Sciatic nerve (tissue), 2 donors: ENCODE results near the gene ACO2. TPM values are rescaled to one million over a fixed set of nuclear protein-coding genes. Genes with fewer than 3 reads are reported as not detected.

ENCODE experiments used
- ATAC-seq: fragments of 200-7000 bp; cut with Tn5 transposase; one replicate; pipeline ENCODE4 v1.9.1; 2020; ENCODE audit warnings: mild to moderate bottlenecking, moderate library complexity
- DNase-seq: peaks from one replicate; pipeline ENCODE4 v3.0.0-alpha.2; 2020; ENCODE audit warnings: low spot score
- intact Hi-C: fragments of 100-400 bp; cut with DNase I; formaldehyde crosslinking; loops from one replicate; pipeline ENCODE4 v1.14.2; 2022
- total RNA-seq: library from RNA; stranded (reverse); fragmentation: NEBNext Ultra II Directional; extraction: Animal tissue kit (Norgen Biotek cat#: 25700); gene quantifications from one replicate; pipeline ENCODE4 v1.2.1, GENCODE V29; 2021
- donor health status: DM: no; HTN: no; CAD: no.
- donor health status: DM: no; HTN: no; CAD: no.

ACO2 gene
- total RNA-seq, 1 donor from 2014 or later: 68.0 TPM

DNA sequence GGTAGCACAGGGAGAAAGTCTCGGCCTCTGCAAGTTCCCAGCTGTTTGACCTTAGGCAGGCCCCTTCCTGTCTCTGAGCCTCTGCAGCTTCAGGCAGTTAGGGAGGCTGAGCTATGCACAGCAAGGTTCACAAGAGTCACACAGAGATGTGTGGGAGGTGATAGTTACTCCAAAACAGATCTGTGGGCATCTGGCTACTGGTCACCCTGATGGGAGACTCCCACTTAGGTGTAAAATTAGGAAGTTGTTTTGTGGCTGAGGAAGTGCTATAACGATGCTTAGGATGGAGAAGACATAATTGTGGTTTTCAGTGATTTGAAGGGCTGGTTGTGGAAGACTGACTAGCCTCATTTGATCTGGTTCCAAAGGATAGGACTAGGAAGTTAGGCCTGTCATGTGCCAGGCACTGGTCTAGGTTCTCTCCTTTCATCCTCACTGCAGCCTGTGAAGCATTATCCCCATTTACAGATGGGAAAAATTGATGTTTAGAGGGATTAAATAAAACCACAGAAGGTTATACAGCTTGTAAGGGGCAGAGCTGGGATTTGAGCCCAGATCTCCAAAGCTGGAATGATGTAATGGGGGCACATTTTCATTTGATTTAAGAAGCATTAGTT, 13.5 kb downstream of the ACO2 start:
- DNase-seq (no peak), ATAC-seq (peak; percentile 27)
- intact Hi-C loops: no loop called here

DNA sequence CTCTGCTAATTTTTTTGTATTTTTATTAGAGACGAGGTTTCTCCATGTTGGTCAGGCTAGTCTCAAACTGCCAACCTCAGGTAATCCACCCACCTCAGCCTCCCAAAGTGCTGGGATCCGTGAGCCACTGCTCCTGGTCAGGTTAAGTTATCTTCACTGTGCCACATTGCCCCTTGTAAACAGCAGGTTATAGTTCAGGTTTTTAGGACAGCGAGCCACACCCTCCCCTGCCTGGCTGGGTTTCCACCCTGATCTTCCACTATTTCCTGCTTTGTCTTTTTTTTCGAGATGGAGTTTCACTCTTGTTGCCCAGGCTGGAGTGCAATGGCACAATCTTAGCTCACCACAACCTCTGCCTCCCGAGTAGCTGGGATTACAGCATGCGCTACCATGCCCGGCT, 16.1 kb downstream of the ACO2 start:
- DNase-seq (no peak), ATAC-seq (no peak)

DNA sequence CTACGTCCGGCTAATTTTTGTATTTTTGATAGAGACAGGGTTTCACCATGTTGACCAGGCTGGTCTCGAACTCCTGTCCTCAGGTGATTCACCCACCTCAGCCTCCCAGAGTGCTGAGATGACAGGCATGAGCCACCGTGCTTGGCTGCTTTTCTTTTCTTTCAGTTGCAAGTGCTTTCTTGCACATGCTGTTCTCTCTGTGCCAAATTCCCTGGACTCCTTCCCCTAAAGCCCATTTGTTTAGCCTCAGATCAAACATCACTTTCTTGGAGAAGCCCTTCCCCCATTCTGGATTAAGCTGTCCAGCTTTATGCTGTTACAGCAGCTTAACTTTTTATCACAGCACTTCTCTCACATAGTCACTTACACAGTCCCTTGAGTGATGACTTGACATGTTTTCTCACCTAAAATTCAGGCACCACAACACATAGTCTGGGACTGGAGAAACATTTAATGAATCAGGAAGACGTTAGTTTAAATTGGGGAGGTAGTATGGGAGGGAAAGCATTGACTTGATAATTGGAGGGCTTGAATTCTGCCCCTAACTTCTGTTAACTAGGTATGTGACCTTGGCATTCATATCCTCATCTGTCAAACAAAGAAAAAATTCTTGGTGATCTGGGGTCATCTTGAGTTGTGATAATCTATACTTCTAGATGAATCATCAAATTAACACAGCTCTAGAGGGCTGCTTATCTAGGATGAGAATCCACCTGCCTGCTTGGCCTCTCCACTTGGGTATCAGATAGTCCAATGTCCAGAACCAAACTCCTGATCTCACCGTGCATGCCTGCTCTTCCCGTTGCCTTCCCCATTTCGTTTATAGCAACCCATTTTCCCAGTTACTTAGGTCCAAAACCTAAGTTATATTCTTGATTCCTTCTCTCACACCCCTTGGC, 18.4 kb downstream of the ACO2 start:
- ATAC-seq: no peak
- DNase-seq: no peak
- intact Hi-C loops: no loop called here

More for the DNA sequence above, 16.1 kb downstream of the ACO2 start:
- intact Hi-C loops: no loop called here

DNA sequence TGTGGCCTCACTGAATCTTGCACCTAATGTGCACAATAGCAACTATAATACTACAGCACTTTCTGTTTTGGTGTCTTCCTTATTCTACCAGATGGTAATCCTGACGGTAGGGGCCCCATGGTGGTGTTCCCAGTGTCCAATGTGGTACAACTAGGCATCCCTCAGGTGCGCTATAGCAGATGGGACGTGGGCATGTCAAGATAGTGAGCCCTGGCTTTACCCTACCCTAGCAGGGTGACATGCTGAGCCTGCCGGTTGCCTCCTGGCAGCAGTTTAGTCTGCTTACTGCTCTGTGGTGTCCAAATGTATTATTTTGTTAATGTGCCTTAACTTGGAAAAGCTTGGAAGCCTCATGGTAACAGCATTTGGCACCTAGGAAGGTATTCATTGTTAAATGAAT, 19.2 kb downstream of the ACO2 start:
- intact Hi-C loops: no loop called here
- DNase-seq: no peak
- no peak for ATAC-seq

DNA sequence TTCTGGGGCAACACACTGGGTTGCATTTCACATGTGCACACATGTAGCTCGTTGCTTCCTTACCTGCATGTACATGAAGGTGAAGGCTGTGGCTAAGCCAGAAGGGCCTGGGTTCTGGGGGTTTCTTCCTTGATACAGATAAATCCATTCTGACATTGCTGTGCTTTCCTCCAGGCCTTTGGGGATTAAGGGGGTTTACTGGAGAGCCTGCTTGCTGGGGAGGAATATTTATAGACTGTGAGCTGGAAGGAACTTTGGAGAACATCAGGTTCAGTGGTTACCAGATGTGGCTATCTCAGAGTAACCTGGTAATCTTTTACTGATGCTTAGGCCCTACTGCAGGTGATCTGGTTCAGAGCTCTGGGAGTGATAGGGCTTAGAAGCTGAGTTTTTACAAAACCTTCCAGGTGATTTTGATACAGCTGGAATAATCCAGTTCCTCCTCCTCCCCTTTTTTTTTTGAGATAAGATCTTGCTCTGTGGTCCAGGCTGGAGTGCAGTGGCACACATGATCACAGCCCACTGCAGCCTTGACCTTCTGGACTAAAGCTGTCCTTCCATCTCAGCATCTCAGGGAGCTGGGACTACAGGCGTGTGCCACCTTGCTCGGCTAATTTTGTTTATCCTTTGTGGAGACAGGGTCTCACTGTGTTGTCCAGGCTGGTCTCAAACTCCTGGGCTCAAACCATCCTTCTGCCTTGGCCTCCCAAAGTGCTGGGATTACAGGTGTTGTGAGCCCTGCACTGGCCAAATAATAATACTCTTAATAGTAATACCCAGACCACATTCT, 19.9 kb downstream of the ACO2 start:
- DNase-seq (no peak), ATAC-seq (no peak)
- intact Hi-C loops: no loop called here

DNA sequence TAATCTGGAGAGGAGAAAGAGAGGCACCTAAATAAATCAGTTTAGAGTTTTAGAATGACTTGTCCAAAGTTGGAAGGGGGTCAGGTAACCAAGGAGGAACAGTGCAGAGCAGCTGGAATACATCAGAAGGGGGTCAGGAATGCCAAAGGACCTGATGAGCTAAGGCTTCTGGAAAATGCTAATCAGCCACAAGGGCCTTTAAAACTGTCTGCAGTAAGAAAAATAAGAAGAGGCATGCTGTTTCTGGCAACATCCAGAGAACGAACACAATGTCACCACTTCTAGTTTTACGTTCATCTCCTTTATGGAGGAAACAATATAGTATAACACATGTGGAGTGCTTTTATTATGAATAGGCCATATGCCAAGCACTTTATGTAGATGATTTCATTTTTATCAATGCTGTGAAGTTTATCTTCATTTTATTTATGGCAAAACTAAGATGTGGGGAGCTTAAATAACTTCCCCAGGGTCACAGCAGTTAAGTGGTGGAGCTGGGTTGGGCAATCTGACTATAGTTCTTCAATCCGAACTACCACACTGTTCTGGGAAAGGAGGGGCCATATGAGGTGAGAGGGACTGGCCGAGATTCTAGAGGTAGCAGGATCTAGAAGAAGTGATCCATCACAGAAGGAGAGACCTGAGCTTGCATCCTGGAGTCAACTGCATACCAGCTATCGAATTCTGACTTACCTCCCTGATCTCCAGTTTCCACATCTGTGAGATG, 22.6 kb downstream of the ACO2 start:
- peak; percentile 69 for ATAC-seq
- no peak for DNase-seq
- intact Hi-C loops: no loop called here

DNA sequence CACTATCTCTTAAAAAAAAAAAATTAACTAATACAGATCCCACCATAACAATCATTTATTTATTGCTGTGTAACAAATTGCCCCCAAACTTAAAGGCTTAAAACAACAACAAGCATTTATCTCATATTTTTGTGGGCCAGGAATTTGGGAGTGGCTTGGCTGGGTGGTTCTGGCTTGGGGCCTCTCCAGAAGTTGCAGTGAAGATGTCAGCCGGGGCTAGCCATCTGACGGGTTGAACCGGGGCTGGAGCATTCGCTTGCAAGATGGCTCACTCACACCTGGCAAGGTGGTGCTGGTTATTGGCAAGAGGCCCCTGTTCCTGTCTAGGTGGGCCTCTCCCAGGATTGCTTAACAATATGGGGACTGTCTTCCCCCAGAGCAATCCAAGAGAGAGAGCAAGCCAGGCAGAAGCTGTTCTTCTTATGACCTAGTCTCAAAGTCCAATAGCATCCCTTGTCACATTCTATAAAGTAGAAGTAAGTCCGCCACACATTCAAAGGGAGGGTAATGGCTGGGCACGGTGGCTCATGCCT, 29.5 kb downstream of the ACO2 start:
- ATAC-seq: peak; percentile 30
- DNase-seq: no peak
- intact Hi-C loops: no loop called here

DNA sequence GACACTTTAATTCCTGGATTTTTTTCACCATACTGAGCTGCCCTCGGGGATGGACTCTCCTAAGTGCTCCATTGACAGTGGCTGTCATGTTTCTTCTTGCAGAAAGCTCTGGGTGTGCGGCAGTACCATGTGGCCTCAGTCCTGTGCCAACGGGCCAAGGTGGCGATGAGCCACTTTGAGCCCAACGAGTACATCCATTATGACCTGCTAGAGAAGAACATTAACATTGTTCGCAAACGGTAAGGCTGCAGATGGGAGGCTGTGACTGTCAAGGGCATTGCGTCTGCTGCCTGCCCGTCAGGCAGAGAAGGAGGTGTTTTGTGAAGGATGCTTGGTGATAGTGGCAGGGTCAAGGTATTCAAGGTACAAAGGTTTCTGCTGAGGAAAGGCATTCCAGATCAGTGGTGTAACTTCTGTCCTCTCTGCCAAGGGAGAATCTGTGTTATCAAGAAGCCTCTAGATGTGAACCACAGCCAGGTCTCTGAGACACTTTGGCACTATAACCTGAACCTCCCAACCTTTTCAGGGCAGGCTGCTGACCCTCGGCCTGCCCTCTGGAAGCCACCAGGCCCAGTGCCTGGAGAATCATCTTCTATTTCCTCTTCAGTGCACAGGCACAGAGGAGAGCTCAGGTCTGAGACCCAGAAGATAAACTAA, 30.8 kb downstream of the ACO2 start:
- no peak for DNase-seq
- ATAC-seq: no peak
- intact Hi-C loops: no loop called here

DNA sequence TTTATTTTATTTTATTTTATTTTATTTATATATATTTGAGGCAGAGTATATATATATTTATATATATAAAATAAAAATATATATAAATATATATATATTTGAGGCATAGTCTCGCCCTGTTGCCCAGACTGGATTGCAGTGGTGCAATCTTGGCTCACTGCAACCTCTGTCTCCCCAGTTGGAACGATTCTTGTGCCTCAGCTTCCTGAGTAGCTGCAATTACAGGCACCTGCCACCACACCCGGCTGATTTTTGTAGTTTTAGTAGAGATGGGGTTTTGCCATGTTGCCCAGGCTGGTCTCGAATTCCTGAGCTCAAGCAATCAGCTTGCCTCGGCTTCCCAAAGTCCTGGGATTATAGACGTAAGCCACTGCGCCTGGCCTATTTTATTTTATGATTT, 31.4 kb downstream of the ACO2 start:
- DNase-seq (no peak), ATAC-seq (no peak)
- intact Hi-C loops: no loop called here

DNA sequence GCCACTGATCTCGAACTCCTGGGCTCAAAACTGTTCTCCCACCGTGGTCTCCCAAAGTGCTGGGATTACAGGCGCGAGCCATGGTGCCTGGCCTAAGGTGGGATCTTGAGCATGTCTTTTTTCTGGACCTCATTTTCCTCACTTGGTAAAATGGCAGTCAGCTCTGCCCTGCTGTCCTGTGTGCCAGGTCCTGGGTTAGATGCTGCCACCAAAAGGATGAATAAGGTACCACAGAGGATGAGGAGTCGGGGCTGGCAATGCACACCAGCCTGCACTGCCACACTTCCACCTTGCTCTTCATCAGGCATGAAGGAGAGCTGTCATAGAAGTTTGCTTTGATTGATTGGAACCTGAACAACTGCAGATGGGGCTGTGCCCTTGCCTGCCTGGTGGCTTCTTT, 32.3 kb downstream of the ACO2 start:
- intact Hi-C loops: no loop called here
- ATAC-seq (no peak), DNase-seq (no peak)

DNA sequence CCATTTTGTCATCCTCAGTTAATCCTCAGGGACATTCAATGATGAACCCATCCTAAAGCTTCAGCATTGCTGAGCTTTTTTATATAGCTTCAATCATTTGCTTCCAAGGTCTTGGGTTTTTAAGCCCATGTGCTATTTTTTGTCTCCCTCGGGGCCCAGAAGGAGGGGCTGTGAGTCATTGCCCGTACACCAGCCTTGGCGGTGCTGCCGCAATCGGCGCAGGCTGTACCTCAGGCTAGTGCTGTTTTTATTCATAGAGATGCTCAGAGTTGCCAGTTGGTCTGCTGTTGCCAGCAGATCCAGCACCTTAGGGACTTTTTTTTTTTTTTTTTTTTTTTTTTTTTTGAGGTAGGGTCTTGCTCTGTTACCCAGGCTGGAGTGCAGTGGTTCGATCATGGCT, 35.5 kb downstream of the ACO2 start:
- intact Hi-C loops: no loop called here
- peak; percentile 51 for ATAC-seq
- DNase-seq: no peak

DNA sequence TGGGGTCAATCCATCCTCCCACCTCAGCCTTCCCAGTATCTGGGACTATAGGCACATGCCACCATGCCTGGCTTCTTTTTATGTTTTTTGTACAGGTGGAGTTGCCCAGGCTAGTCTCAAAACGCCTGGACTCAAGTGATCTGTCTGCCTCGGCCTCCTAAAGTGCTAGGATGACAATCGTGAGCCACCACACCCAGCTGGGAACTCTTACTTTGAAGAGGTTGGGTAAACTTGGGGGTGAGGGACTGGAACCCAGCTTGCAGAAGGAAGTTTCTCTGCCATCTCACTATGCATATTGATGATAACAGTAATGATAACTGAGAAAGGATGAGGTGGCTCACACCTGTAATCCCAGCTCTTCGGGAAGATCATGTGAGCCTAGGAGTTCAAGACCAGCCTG, 35.9 kb downstream of the ACO2 start:
- intact Hi-C loops: no loop called here
- DNase-seq (no peak), ATAC-seq (no peak)

DNA sequence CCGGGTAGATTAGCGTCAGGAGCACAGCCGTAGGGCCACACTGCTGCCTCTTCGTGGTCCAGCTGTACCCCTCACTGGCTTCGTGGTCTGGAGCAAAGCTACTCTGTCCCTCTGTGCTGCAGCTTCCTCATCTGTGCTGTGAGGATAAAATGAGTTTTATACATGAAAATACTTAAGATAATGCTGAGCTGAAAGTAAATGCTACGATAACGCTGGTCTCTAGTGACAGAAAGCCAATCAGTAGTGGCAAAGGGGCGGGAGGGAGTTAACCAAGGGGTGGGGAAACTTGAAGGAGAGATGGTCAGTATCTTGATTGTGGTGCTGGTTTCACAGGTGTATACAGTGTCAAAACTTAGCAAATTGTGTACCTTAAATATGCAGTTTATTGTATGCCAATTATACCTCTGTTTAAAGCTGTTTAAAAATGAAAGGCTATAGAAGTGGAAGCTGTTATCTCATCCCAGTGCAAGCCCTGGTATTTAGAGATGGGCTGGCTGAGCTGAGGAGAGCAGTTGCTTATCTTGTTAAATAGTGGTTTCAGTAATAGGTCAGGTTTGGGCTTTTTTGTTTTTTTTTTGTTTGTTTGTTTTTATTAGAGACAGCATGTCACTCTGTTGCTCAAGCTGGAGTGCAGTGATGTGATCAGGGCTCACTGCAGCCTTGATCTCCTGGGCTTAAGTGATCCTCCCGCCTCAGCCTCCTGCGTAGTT, 36.7 kb downstream of the ACO2 start:
- DNase-seq (no peak), ATAC-seq (no peak)
- intact Hi-C loops: no loop called here

DNA sequence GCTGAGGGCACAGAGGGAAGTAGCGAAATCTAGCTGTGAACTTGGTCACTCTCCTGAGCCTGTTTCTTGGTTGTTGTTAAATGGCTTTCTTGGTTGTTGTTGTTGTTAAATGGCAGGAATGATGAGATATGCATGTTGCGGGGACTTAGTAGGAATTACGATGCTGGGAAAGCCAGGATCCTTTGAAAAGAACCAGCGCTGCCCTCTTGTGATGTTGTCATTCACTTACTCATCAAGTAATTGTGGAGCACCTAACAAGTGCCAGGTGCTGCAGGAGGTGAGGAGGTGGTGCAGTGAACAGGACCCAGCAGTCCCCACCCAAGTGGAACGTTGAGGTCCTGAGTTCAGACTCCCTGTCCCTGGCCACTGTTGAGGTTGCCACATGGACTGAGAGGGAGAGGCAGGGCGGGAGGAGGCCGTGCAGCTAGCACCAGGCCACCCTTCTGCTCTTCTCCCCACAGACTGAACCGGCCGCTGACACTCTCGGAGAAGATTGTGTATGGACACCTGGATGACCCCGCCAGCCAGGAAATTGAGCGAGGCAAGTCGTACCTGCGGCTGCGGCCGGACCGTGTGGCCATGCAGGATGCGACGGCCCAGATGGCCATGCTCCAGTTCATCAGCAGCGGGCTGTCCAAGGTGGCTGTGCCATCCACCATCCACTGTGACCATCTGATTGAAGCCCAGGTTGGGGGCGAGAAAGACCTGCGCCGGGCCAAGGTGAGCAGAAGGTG, 38.6 kb downstream of the ACO2 start:
- intact Hi-C loops: no loop called here
- no peak for ATAC-seq

DNA sequence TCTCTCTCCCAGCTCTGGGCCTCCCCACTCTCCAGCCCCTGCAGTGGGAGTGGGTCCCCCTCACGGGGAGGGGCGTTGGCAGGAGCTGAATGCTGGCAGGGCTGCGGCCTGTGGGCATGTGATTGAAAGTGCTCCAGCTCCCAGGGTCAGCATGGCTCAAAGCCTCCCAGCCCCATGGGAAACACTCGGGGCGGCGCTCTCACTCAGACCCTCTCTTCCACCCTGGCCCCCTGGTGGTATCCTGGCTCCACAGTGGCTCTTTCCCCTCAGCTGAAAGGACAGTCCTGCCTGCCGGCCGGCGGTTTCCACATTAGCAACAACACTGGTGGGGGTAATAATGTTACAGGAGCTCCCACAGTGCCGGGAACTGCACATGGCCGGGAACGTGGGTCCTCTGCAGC, 39.9 kb downstream of the ACO2 start:
- DNase-seq (peak; percentile 82), ATAC-seq (peak; percentile 64)
- intact Hi-C loops: no loop called here

More for the DNA sequence above, 38.6 kb downstream of the ACO2 start:
- no peak for DNase-seq

DNA sequence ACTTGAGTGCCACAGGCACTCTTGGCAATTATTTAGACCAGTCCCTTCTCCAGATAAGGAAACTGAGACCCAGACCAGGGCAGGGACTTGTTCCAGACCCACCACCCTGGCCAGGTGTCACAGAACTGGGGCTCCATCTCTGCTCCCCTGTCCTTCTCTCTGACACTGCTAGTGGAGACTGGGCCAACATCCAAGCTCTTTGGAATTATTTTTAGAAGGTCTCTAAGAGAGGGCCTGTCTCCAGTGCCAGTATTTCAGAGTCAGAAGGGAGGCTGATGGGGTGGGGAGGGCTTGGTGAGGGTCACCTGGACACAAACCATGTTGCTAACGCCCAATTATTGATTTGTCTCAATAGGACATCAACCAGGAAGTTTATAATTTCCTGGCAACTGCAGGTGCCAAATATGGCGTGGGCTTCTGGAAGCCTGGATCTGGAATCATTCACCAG, 42.6 kb downstream of the ACO2 start:
- DNase-seq: no peak
- intact Hi-C loops: no loop called here
- ATAC-seq: no peak
